GM10248 (cell line): ENCODE results near the gene FFAR3.

ENCODE experiments used
- CTCF ChIA-PET: fragments of 300-600 bp; sonication (Branson Sonifier 250); formaldehyde crosslinking; extraction: SDS; loops from one replicate; lab custom pipeline; 2021; ENCODE audit warnings: antibody characterized with exemption; lab: Yijun Ruan, JAX
- POLR2A ChIA-PET: fragments of 350-650 bp; sonication (Branson Sonifier 250); formaldehyde crosslinking; extraction: SDS; loops from one replicate; lab custom pipeline; 2020; ENCODE audit warnings: antibody characterized with exemption; lab: Yijun Ruan, JAX
- DNase-seq: peaks from one replicate; pipeline ENCODE4 v3.0.0; 2012; ENCODE audit errors: extremely low spot score
- TF ChIP-seq, protein P1 (sequence below): IDR thresholded peaks from 2 replicates; pipeline ENCODE4 v1.5.1; 2012; ENCODE audit warnings: mild to moderate bottlenecking, low read depth; ENCODE audit errors: extremely low read depth, missing control alignments, control extremely low read depth

Gene FFAR3

DNA sequence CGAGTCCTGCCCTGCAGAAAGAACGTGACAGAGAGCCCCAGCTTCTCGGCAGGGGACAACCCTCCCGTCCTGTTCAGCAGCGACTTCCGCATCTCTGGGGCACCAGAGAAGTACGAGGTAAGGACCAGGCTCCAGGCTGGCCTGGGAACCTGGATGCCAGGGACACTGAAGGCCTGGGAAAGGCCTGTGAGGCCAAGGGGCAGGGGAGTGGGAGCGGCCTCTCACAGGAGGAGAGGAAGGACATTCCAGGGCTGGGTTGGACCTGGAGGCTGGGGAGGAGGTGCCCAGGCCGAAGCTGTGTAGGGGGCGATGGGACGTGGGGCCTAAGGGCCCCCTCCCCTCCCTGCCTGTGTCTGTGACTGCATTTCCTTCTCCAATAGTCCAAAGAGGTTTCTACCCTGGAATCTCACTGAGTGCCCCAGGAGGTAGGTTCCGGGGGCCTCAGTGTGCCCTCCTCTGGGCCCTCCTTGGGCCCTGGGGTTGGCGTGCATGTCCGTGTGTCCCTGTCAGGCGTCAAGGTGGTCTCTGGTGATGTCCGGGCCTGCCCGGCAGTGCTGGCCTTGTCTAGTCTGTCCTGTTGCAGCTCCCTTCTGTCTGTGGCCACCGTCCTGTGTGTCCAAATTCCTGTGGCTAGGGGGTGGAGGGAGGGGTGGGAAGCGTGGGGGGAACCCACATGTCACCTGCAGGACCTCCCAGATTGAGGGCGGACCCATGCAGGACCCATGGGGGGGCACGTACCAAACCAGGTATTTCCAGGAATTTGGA lies 46.2 kb upstream of the FFAR3 start:
- CTCF ChIA-PET: interaction anchor here (1.1 to 2.5 kb wide), 2 partner anchors 42 to 198 kb away, joined by 3 to 8 read pairs; no protein-coding TSS in a partner anchor
- TF ChIP-seq, protein P1, sequence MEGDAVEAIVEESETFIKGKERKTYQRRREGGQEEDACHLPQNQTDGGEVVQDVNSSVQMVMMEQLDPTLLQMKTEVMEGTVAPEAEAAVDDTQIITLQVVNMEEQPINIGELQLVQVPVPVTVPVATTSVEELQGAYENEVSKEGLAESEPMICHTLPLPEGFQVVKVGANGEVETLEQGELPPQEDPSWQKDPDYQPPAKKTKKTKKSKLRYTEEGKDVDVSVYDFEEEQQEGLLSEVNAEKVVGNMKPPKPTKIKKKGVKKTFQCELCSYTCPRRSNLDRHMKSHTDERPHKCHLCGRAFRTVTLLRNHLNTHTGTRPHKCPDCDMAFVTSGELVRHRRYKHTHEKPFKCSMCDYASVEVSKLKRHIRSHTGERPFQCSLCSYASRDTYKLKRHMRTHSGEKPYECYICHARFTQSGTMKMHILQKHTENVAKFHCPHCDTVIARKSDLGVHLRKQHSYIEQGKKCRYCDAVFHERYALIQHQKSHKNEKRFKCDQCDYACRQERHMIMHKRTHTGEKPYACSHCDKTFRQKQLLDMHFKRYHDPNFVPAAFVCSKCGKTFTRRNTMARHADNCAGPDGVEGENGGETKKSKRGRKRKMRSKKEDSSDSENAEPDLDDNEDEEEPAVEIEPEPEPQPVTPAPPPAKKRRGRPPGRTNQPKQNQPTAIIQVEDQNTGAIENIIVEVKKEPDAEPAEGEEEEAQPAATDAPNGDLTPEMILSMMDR: no peak
- POLR2A ChIA-PET: no interaction called here
- DNase-seq: no peak

DNA sequence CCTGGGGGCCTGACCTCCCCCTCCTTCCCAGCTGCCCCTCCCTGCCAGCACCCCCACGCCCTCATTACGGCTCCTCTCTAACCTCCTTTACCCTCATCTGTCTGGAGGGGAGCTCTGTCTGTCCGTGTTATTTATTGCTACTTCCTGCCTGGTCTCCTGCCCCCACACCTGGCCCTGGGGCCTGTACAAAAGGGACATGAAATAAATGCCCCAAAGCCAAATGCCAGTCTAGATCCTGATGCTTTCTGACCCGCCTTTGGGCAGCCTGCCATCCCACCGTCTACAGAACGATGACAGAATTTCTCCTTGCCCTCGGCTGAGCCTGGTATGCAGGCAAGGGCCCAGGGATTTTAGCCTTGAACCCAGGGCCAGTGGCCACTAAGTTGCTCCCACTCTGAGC lies 44.7 kb upstream of the FFAR3 start:
- no peak for DNase-seq
- TF ChIP-seq, protein P1: no peak
- POLR2A ChIA-PET: no interaction called here
- CTCF ChIA-PET: interaction anchor here (0.7 to 2.5 kb wide), 10 partner anchors 11 to 196 kb away, joined by 3 to 10 read pairs (median 3); no protein-coding TSS in a partner anchor

DNA sequence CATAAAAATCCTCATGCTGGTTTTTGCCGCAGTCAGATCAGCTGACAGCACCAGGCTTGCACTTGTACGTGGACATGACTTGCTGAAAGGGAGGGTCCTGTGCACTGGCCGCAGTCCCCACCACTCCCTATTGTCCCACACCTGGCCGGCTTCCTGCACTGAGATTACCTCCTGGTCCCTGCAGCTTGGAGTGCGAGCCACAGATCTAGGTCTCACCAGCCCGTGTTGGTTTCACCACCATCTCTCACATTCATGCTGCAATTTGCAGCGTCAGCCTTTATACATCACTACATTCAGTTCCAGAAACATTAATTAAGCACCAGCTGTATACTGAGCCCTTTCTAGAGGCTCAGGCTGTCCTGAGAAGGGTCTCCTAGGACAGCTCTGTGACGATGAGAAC lies 44.2 kb upstream of the FFAR3 start:
- no peak for DNase-seq
- TF ChIP-seq, protein P1: no peak
- ChIA-PET POLR2A (no interaction called here), CTCF (interaction anchor here (0.8 to 2.5 kb wide), 8 partner anchors 11 to 196 kb away, joined by 3 to 10 read pairs (median 4); no protein-coding TSS in a partner anchor)

- TF ChIP-seq, protein P1: no peak
- POLR2A ChIA-PET: no interaction called here
- CTCF ChIA-PET: interaction anchor here (1.6 to 2.4 kb wide), 4 partner anchors 12 to 195 kb away, joined by 4 to 10 read pairs (median 6); no protein-coding TSS in a partner anchor
- DNase-seq: no peak
Measured at GRCh38 chr19:35314858-35315470, 43.3 kb upstream of the FFAR3 start.

GRCh38 chr19:35315883-35316282 lies 42.4 kb upstream of the FFAR3 start:
- DNase-seq: no peak
- TF ChIP-seq, protein P1: peak; percentile 28
- ChIA-PET POLR2A (interaction anchor here (0.7 kb wide), 1 partner anchor 16 kb away, joined by 5 read pairs; no protein-coding TSS in a partner anchor), CTCF (interaction anchor here (1.7 kb wide), 1 partner anchor 194 kb away, joined by 5 read pairs; no protein-coding TSS in a partner anchor)

- ChIA-PET POLR2A (no interaction called here), CTCF (interaction anchor here (1.7 kb wide), 1 partner anchor 194 kb away, joined by 5 read pairs; no protein-coding TSS in a partner anchor)
- no peak for DNase-seq
- TF ChIP-seq, protein P1: no peak
Measured at GRCh38 chr19:35316560-35316959, 41.7 kb upstream of the FFAR3 start.
